ENCODE data around the gene ANO9. TPM values are rescaled to one million over a fixed set of nuclear protein-coding genes. Genes with fewer than 3 reads are reported as not detected.

ANO9 gene
- total RNA-seq, 1 donor from 2014 or later: 22.4 TPM

GRCh38 chr11:488992-489391 lies 47.2 kb upstream of the ANO9 start:
- ATAC-seq (no peak), DNase-seq (peak; percentile 63)
- no peaks in the 10 kb centered on the region for H3K4me1 ChIP-seq
- no peak overlapping the region for H3K4me3 ChIP-seq
- intact Hi-C loops (cut with DNase I): no loop called here
- H3K9me3 ChIP-seq: no peaks in the 10 kb centered on the region
- H3K27me3 ChIP-seq: no peaks in the 10 kb centered on the region
- no peak overlapping the region for H3K27ac ChIP-seq
- TF ChIP-seq CTCF (IDR thresholded peaks at IDR 0.05): no peak
- peaks cover 27% of the 10 kb centered on the region for H3K36me3 ChIP-seq

- TF ChIP-seq CTCF (IDR thresholded peaks at IDR 0.05): no peak
- Histone ChIP-seq H3K9me3 (no peaks in the 10 kb centered on the region), H3K4me1 (no peaks in the 10 kb centered on the region), H3K27me3 (no peaks in the 10 kb centered on the region), H3K27ac (no peak overlapping the region), H3K4me3 (no peak overlapping the region), H3K36me3 (peaks cover 23% of the 10 kb centered on the region)
- intact Hi-C loops (cut with DNase I): no loop called here
- ATAC-seq (no peak), DNase-seq (no peak)
Observed at GRCh38 chr11:488579-488978, 46.8 kb upstream of the ANO9 start.

- peaks cover 18% of the 10 kb centered on the region for H3K36me3 ChIP-seq
- H3K27ac ChIP-seq: no peak overlapping the region
- H3K4me3 ChIP-seq: no peak overlapping the region
- no peak for TF ChIP-seq CTCF (IDR thresholded peaks at IDR 0.05)
- ATAC-seq: no peak
- no peaks in the 10 kb centered on the region for H3K4me1 ChIP-seq
- no peaks in the 10 kb centered on the region for H3K9me3 ChIP-seq
- H3K27me3 ChIP-seq: no peaks in the 10 kb centered on the region
- no peak for DNase-seq
- intact Hi-C loops (cut with DNase I): no loop called here
Observed at GRCh38 chr11:488062-488461, 46.3 kb upstream of the ANO9 start.

GRCh38 chr11:487571-488021 lies 45.8 kb upstream of the ANO9 start:
- no peak for TF ChIP-seq CTCF (IDR thresholded peaks at IDR 0.05)
- intact Hi-C loops (cut with DNase I): no loop called here
- Histone ChIP-seq H3K4me3 (no peak overlapping the region), H3K36me3 (peaks cover 14% of the 10 kb centered on the region), H3K27me3 (no peaks in the 10 kb centered on the region), H3K9me3 (no peaks in the 10 kb centered on the region), H3K27ac (no peak overlapping the region), H3K4me1 (no peaks in the 10 kb centered on the region)
- DNase-seq (no peak), ATAC-seq (no peak)

- DNase-seq (no peak), ATAC-seq (no peak)
- Histone ChIP-seq H3K27ac (no peak overlapping the region), H3K4me1 (no peaks in the 10 kb centered on the region), H3K9me3 (no peaks in the 10 kb centered on the region), H3K27me3 (no peaks in the 10 kb centered on the region), H3K36me3 (peaks cover 14% of the 10 kb centered on the region), H3K4me3 (no peak overlapping the region)
- TF ChIP-seq CTCF (IDR thresholded peaks at IDR 0.05): no peak
- intact Hi-C loops (cut with DNase I): no loop called here
Observed at GRCh38 chr11:486189-486588, 44.4 kb upstream of the ANO9 start.

GRCh38 chr11:484616-485015 lies 42.8 kb upstream of the ANO9 start:
- Histone ChIP-seq H3K27ac (no peak overlapping the region), H3K4me3 (no peak overlapping the region), H3K27me3 (no peaks in the 10 kb centered on the region), H3K36me3 (peaks cover 3% of the 10 kb centered on the region), H3K9me3 (no peaks in the 10 kb centered on the region), H3K4me1 (no peaks in the 10 kb centered on the region)
- no peak for DNase-seq
- intact Hi-C loops (cut with DNase I): no loop called here
- ATAC-seq: no peak
- TF ChIP-seq CTCF (IDR thresholded peaks at IDR 0.05): no peak
